Lower leg skin (tissue), 4 donors: ENCODE measurements around the gene DPEP2. TPM values are rescaled to one million over a fixed set of nuclear protein-coding genes. Genes with fewer than 3 reads are reported as not detected.

Experiments
- DNase-seq, 2 donors: peaks; one replicate each; pipeline ENCODE4 v3.0.0-alpha.2; 2019; ENCODE audit warnings: low spot score in 2 of 2
- H3K4me3 ChIP-seq: fragments of 200-600 bp; sonication (generic); 2 replicates; pipeline ENCODE4 v1.5.1; 2017; ENCODE audit warnings: mild to moderate bottlenecking, low read depth; ENCODE audit not compliant: poor library complexity, severe bottlenecking
- POLR2A ChIP-seq, 2 donors: fragments of 450-650 bp; IDR thresholded peaks; one replicate each; pipeline ENCODE4 v1.6.1; 2016 to 2017; ENCODE audit warnings: antibody characterized with exemption in 2 of 2, mild to moderate bottlenecking in 1 of 2, moderate library complexity in 1 of 2
- WGBS, 2 donors: methylation state at CpG; one replicate each; pipeline ENCODE4 v1.1.5; 2018; 5-methylcytosine and 5-hydroxymethylcytosine counted together
- intact Hi-C: fragments of 100-400 bp; cut with DNase I; formaldehyde crosslinking; loops from one replicate; pipeline ENCODE4 v1.15.0; 2023; ENCODE audit warnings: low total_unique reads
- total RNA-seq, 4 donors: library from RNA; depleted of rRNA; stranded (reverse); fragments of >200 nt; gene quantifications; one replicate each; pipeline ENCODE4 v1.1.0, GENCODE V29; 2016
- TF ChIP-seq, protein P1 (sequence below), 3 donors: fragments of 450-650 bp; IDR thresholded peaks; one replicate each; pipeline ENCODE4 v1.5.1; 2016; ENCODE audit warnings: antibody characterized with exemption in 3 of 3, mild to moderate bottlenecking in 3 of 3, moderate library complexity in 2 of 3

Gene DPEP2
- total RNA-seq, 4 donors from 2014 or later = 0.52 to 5.9 (median 1.7) TPM

DNA sequence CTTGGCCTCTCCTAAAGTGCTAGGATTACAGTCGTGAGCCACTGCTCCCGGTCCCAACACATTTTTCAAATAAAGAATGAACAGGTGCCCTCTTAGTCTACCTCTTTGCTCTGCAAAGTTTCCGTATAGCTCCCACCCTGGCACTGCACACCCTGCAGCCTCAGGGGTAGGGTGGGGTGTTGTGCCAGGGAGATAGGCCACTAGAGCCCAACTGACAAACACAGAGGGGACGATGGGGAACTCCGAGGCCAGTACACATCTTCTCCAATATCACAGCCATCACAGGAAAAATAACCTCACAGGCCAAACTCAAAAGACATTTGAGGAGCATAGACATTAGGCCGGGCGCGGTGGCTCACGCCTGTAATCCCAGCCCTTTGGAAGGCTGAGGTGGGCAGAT, 28.2 kb downstream of the DPEP2 start:
- TF ChIP-seq, protein P1, sequence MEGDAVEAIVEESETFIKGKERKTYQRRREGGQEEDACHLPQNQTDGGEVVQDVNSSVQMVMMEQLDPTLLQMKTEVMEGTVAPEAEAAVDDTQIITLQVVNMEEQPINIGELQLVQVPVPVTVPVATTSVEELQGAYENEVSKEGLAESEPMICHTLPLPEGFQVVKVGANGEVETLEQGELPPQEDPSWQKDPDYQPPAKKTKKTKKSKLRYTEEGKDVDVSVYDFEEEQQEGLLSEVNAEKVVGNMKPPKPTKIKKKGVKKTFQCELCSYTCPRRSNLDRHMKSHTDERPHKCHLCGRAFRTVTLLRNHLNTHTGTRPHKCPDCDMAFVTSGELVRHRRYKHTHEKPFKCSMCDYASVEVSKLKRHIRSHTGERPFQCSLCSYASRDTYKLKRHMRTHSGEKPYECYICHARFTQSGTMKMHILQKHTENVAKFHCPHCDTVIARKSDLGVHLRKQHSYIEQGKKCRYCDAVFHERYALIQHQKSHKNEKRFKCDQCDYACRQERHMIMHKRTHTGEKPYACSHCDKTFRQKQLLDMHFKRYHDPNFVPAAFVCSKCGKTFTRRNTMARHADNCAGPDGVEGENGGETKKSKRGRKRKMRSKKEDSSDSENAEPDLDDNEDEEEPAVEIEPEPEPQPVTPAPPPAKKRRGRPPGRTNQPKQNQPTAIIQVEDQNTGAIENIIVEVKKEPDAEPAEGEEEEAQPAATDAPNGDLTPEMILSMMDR (IDR thresholded peaks at IDR 0.05) = no peak
- TF ChIP-seq POLR2A (IDR thresholded peaks at IDR 0.05) = no peak

DNA sequence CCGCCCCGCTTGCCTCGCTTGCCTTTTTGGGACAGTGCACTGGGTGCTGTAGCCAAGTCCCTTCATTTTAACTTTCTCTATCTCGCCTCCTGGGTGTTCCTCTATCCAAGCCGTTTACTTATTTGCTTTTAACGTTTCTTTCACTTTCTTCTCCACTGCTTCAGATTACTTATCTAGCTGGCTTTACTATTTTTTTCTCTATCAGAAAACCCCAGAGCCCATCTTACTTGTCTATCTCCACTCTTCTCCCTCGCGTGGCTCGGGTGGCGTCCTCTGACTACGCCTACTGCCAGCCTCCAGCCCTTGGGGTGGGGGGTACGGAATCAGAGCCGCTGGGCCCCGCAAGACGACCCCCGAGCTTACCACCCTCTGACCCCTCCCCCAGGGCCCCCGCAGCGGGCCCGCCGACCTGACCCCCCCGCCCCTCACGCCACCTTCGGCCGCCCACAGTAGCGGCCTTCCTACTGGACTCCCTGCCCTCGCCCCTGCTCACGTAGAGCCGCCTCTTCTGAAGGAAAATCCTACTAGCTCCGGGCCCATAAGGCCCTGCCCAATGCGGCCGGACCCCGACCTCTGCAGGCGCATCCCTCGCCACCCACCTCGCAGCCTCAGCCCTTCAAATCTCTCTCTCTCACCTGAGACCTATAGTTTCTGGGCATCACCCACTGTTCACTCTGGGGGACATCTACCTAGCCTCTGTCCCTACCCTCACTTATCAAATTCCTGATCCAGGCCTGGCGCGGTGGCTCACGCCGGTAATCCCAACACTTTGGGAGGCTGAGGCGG, 29.8 kb downstream of the DPEP2 start:
- WGBS, 2 donors = 38 to 50% methylated on average over 30 to 35 of the region's 40 CpGs
- intact Hi-C loops = no loop called here
- no peak for TF ChIP-seq POLR2A (IDR thresholded peaks at IDR 0.05)
- TF ChIP-seq, protein P1 (IDR thresholded peaks at IDR 0.05) = no peak

More for the DNA sequence above, 28.2 kb downstream of the DPEP2 start:
- WGBS, 2 donors = 91 to 95% methylated on average over 9 of the region's 9 CpGs
- no peak overlapping the region for H3K4me3 ChIP-seq
- DNase-seq = no peak
- intact Hi-C loops = no loop called here

DNA sequence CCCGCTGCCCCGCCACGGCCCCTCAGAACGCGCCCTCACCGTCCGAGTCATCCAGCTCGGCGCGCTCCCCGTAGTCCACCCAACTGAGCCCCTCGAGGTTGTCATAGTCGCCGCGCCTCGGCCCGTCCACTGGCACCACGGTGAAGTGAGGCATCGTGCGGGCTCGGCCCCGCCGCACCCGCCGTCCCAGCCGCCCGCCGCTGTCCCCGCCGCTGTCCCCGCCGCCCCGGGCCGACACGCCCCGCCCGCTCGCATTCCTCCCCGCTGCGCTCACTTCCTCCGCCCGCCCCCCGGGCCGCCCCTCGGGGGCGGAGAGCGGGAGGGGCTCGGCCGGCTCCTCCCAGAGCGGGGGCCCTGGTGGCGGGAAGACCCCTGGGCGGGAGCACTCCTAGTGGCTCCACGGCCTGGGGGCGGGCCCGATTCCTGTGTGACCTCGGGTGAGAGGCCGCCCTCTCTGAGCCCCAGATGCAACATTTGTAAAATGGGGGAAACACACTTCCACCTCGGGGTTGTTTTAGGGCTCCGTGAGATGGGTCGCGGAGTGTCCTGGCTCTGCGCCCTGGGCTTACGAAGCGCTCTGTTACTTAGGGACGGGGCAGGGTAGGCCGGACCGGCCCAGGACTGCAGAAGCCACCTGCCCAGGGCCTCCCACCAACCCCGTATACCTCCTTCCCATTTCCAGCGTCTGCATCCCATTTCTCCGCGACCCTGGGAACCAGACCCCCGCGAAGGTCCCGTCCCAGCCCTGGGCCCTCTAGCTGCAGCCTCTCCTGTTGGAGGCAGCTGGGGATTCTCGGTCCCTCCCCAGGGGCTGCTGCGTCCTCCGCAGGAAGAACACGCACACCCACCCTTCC, 30.7 kb downstream of the DPEP2 start, which contains the start of gene SLC12A4:
Gene SLC12A4, minus strand, starts transcription at position 238 of the 854 bp plus-strand sequence. Its CDS starts 84 bp downstream, at position 154.
- H3K4me3 ChIP-seq = peak within 1 kb of the TSS; percentile 53
- TF ChIP-seq, protein P1 (IDR thresholded peaks at IDR 0.05) = no peak
- TF ChIP-seq POLR2A (IDR thresholded peaks at IDR 0.05) = peak in 1 of 2 donors; percentile 46
- DNase-seq = peak; percentile 71 to 96
- WGBS, 2 donors = 1 to 2% methylated on average over 25 of the region's 78 CpGs
- intact Hi-C loops = no loop called here

More for the DNA sequence above, 29.8 kb downstream of the DPEP2 start:
- DNase-seq = no peak
- peak overlapping the region; percentile 53 for H3K4me3 ChIP-seq

DNA sequence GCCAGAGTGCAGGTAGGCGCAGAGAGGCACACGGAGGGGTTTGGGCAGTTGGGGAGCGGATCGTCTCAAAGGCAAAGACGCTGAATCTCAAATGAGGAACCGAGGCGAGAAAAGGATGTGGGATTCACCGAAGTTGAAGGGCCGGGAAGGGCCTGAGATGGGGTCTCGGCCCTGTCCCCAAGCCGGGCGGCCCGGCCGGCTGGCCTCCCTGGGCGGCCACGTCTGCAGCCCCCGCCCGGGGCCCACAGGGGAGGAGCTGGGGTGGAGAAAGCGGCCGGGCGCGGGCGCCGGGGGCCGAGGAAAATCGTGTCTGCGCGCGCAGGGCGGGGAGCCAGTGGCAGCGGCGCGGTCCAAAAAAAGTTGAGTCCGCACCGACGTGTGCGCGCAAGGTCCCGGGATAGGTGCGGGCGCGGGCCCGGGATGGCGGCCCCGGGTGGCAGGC, 31.3 kb downstream of the DPEP2 start:
- H3K4me3 ChIP-seq = peak overlapping the region; percentile 53
- DNase-seq = no peak
- 0 to 1% methylated on average over 15 to 29 of the region's 45 CpGs for WGBS, 2 donors
- TF ChIP-seq, protein P1 (IDR thresholded peaks at IDR 0.05) = no peak
- TF ChIP-seq POLR2A (IDR thresholded peaks at IDR 0.05) = no peak
- intact Hi-C loops = no loop called here

DNA sequence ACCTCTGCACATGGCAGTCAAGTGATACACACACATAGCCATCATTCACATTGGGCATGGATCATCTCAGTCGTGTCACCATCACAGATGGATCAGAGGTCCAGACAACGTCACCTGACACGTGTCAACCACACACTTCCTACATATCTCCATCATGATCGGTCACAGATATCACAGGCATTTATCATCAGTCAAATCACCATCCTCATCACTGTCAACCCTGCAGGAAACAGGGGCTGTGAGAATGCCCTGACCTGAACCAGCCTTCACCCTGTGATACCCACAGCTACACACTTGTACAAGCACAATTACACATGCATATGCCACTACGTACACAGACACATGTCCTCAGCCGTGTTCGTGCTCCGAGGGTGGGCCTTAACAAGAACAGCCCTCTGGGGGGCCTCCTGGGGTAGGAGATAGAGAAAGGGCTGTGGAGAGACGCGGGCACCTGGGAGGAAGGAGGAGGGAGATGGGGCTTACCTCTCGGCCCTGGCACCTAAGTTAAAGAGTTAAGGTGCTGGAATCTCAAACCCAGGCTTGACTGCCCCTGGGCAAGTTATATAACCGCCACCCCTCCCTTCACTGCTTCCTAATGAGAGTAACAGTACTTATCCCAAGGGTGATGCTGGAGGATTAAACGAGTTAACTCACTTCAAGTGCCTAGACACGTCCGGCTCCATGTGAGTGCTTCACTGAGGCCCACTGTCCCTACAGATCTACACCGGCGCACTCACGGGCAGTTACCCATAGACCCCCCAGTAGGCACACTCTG, 31.9 kb downstream of the DPEP2 start:
- DNase-seq = no peak
- intact Hi-C loops = no loop called here
- TF ChIP-seq, protein P1 (IDR thresholded peaks at IDR 0.05) = no peak
- no peak for TF ChIP-seq POLR2A (IDR thresholded peaks at IDR 0.05)
- H3K4me3 ChIP-seq = peak overlapping the region; percentile 53
- 9 to 12% methylated on average over 18 of the region's 18 CpGs for WGBS, 2 donors
